ENCODE data around the gene DHX29.

DNA sequence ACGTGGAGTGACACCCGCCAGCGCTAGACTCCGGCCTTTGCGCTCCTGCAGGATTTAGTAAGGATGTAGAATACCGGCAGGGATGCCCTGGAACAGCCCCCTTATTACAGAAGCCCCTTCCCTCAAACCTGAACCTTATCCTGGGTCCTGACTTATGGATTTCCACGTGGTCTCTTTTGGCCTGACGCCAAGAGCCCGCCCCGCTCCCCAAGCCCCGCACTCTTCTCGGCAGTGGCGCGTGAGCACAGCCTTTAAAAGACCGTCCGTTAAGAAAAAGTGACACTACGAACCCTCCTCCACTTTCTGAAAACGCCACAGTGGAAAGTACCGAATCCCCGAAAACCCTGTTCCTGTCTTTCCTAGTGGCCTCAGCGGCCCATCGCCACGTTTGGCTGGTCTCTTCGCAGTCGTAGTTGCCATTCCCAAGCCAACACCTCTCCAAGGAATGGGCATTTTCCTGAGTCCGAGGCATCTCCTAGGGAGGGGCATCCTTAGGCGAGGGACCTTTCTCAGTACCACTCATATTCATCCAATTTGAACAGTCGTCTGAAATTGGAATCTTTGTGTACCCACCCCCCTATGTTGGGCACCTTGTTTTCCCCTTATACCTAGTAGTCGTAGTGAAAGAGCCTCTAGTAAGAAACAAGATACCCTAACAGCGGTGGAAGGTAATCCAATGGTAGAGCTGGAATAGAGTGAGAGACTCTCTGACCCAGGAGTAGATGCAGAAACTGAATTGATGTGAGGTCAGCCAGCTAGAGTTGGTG lies 79.6 kb downstream of the DHX29 start:
- TF ChIP-seq, protein P1, sequence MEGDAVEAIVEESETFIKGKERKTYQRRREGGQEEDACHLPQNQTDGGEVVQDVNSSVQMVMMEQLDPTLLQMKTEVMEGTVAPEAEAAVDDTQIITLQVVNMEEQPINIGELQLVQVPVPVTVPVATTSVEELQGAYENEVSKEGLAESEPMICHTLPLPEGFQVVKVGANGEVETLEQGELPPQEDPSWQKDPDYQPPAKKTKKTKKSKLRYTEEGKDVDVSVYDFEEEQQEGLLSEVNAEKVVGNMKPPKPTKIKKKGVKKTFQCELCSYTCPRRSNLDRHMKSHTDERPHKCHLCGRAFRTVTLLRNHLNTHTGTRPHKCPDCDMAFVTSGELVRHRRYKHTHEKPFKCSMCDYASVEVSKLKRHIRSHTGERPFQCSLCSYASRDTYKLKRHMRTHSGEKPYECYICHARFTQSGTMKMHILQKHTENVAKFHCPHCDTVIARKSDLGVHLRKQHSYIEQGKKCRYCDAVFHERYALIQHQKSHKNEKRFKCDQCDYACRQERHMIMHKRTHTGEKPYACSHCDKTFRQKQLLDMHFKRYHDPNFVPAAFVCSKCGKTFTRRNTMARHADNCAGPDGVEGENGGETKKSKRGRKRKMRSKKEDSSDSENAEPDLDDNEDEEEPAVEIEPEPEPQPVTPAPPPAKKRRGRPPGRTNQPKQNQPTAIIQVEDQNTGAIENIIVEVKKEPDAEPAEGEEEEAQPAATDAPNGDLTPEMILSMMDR (IDR thresholded peaks at IDR 0.05; ENCODE audit: low read depth, low read length): no peak
- no peak for TF ChIP-seq POLR2A (IDR thresholded peaks at IDR 0.05; ENCODE audit: extremely low read depth, insufficient read length)
- TF ChIP-seq, protein P2, sequence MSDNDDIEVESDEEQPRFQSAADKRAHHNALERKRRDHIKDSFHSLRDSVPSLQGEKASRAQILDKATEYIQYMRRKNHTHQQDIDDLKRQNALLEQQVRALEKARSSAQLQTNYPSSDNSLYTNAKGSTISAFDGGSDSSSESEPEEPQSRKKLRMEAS (IDR thresholded peaks at IDR 0.05; ENCODE audit: low read depth, low read length): no peak
- no peak for TF ChIP-seq MYC (IDR thresholded peaks at IDR 0.05; ENCODE audit: low read depth, low read length)
